HG02840 (cell line): Measurements from ENCODE around the gene SLC35D2.
"Not testable (repeated sequence)": the region's sequence is repeated elsewhere in the genome, so short reads cannot be mapped to it uniquely, and the experiment has no call there.

Experiments used
- ATAC-seq: cut with Tn5 transposase; IDR thresholded peaks from one replicate; pipeline ENCODE4 v1.9.1; 2021; ENCODE audit warnings: mild to moderate bottlenecking, moderate library complexity, moderate number of reproducible peaks; ENCODE audit not compliant: unreplicated experiment, low FRiP score

SLC35D2 gene

DNA sequence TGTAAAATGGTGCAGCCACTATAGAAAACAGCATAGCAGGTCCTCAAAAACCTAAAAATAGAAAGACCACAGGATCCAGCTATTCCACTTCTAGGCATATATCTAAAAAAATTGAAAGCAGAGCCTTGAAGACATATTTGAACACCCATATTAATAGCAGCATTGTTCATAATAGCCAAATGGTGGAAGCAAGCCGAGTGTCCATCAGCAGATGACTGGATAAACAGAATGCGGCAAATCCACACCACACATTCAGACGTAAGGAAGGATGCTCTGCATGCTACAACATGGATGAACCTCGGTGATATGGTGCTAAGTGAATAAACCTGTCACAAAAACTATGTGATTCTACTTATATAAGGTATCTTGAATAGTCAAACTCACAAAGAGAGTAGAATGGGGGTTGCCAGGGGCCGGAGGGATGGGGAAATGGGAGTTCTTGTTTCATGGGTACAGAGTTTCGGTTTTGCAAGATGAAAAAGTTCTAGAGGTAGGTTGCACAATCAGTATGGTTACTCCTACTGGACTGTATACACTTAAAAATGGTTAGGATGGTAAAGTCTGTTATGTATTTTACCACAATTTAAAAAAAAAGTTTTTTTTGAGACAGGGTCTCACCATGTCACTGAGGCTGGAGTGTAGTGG, 64.5 kb downstream of the SLC35D2 start:
- ATAC-seq: no peak

DNA sequence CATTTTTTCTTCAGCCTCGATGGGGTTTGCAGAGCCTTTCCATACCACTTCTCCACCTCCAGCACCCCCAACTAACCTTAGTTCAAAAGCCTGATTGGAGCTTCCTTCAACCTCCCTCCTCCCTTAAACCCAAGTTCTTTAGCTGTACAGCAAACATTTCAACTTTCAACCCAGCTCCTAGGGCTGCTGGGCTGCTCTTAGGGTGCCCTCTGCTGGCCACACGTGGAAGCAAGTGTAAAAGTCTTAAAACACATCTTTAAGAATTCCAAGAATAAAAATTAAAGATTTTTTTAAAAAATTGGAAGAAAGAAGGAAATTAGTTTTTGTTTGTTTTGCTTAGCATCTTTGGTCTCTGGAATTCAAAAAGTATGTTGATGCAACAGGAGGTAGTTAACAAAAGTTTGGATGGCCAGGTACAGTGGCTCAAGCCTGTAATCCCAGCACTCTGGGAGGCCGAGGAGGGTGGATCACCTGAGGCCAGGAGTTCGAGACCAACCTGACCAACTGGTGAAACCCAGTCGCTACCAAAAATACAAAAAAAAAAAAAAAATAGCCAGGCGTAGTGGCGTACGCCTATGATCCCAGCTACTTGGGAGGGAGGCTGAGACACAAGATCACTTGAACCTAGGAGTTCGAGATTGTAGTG, 66.1 kb downstream of the SLC35D2 start:
- ATAC-seq: no peak

DNA sequence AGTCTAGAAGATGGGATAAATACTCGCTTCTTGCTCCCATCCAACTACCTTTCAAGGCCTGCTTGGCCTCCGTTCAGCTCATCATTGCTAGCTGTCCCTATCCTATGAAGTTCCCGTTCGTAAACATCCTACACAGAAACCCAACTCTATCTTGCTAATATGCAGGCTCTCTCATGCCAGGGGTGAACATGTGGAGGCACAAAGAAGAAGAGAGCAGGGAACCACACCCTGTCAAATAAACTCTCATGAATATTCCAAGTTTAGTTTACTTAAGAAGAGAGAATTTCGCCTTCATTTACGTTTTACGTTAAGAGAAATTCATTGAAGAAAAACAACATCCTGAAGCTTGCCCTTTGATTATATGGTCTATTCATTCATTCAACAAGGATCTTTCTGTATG, 73.7 kb downstream of the SLC35D2 start:
- no peak for ATAC-seq

DNA sequence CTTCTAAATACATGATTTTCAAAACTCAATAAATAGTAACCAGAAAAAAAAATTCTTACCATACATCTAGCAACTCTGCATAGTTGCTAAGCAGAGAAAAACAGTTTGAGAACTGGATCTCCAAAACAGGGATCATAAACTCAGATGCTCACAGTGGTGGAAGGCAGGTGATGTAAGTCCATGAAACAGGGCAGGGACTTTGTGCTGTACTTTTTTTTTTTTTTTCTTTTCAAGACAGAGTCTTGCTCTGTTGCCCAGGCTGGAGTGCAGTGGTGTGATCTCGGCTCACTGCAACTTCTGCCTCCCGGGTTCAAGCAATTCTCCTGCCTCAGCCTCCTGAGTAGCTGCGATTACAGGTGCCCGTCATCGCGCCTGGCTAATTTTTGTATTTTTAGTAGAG, 76.6 kb downstream of the SLC35D2 start:
- ATAC-seq: not testable (repeated sequence)

DNA sequence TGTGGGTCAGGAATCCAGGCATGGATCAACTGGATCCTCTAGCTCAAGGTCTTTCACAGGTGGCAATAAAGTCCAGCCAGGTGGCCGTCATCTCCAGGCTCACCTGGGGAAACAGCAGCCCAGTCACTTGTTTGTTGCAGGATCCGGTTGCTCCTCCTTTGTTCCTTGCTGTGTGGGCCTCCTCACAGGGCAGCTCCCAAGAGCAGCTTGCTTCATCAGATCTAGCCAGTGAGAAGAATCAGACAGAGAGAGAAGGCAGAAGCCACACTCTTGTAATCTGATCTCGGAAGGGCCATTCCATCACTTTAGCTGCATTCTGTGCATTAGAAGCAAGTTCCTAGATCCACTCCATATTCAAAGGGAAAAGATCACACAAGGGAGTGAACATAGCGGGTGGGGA, 78.3 kb downstream of the SLC35D2 start:
- no peak for ATAC-seq

DNA sequence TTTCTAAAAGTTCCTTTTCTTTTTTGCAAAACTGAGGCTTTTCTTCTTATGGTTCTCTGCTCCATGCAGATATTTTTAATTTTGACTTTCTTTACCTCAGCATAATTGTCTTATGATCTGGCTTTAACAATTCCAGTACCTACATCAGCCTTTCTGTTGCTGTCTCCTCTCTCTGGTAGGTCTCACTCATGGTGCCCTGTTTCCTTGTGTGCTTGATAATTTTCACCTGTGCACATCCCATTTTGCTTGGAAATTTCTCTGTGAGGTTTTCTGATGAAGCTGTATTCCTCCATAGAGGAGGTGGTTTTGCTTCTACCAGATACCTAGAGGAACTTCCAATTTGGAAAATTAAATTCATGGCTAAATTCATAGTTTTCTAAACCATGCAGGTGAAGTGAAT, 79.3 kb downstream of the SLC35D2 start:
- ATAC-seq: no peak

DNA sequence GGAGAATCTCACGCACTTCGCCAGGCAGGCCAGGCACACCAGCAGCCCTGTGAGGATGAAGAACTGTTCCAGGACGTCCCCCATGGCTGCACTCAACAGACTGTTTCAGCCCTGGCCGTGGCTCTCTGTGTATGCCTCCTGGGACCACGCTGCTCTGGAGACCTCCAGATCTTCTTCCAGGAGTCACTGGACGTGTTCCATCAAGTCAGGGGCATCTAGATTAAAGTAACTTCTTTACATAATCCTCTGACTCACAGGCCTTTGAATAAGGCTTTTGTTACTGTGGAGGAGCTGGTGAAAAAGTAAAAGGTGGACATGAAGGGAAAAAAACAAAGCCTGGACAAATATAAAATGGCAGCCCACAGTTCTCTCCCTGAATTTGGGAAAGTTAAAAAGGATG, 81.5 kb downstream of the SLC35D2 start, which contains the start of gene HSD17B3:
TSS of gene HSD17B3 (minus strand) at position 156 of the 400 bp plus-strand sequence. CDS start at position 84, 72 bp downstream.
- ATAC-seq: no peak

DNA sequence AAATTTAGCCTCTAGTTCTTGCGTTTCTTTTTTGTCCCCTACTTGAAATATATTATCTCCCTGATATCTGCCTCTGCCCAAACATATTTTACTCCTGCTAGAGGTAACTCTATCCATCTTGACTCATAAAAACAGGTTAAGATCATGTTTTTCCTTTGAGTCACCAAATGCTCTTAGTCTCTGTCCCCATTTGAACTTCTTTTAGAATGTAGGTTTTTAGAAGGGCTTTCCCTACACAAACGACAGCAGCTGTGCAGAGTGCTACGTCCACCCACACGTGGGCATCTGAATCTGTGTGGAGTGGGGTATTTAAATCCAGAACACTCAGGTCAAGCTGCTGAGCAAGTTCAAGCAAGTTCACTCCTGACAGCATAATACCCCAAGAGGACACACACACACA, 83.7 kb downstream of the SLC35D2 start:
- ATAC-seq: no peak

DNA sequence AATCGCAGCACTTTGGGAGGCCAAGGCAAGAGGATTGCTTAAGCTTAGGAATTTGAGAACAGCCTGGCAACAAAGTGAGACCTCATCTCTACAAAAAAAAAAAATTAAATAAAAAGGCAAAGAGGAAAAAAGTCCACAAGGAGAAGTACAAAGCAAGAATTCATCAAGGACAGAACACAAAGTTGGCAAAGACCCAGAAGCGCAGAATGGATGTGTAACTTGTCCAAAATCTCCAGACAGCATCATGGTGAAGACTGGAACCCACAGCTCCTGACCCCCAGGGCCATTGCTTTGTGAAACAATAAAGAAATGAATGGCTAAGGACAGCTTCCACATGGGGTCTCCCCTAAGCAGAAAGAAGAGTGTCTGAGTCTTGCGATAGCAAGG, 89.4 kb downstream of the SLC35D2 start:
- no peak for ATAC-seq

DNA sequence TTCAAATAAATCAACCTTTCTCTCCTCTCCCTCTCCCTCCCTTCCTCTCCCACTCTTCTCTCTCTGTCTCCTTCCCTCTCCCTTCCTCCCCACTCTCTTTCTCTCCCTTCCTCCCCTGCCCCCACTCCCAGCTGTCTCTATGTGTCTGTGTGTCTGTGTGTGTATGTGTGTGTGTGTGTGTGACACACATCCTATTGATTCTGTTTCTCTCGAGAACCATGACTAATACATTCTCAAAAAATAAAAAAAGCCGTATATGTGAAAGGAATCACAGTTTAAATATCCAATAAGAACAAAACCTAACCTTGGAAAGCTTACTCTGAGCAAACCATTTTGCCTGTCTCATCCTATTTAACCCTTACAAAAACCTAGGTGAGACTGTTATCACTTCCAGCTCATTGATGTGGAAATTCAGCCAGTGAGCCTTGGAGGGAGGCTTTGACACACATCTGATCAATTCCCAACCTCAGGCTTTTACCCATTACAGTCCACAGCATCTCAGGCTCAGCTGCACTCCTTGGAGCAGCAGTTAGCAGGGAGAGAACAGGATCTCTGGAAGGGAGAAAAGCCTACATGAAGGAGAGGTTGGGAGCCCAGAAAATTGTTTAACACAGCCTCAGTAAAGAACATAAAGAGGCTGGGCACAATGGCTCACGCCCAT, 89.9 kb downstream of the SLC35D2 start:
- ATAC-seq: no peak

DNA sequence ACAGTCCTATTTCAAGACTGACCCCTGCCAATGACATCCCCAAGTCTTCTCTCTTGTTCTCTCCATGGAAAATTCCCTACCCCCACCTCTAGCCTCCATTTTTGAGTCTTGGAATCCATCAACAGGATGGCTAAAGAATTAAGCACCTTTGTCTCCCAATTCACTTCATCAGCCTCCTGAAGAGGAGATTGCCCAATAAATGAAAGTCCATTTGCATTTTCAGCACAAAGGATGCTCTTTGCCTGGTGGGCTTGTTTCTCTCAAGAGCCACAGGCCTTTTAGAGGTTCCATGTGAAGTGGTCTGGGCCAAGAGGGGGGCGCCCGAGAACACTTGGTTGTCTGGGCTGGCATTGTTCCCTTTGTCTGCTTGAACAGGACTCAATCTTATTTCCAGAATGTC, 94.1 kb downstream of the SLC35D2 start:
- no peak for ATAC-seq

DNA sequence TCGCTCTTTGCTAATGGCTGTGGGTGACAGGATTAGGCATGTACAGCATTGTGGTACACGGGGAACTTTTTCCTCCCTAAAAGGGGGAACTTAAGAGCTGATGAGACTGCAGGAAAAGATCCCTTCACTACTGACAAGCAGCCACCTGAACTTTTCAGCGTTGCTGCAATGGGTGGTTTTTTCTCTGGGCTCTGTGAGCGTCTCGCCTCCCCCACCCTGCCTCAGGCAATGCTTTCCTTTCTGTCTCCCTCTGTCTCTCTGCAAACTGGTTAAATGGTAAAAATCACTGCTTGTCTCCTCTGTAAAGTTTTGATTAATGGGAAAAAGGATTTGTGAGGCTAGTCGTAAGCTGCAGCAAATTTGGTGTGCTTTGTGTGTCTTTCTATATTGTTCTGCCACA, 101.9 kb downstream of the SLC35D2 start:
- no peak for ATAC-seq

DNA sequence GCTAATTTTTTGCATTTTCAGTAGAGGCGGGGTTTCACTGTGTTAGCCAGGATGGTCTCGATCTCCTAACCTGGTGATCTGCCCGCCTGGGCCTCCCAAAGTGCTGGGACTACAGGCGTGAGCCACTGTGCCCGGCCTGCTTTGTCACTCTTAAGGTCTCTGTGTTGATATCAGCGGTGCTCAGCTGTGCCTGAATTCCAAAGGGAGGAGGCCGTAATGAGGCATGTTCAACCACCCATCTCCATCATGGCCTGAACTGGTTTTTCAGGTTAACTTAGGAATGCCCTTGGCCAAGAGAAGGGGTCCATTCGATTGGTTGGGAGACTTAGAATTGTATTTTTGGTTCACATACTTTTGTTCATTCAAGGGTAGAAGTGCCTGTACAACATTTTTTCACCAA, 103.6 kb downstream of the SLC35D2 start:
- ATAC-seq: no peak

DNA sequence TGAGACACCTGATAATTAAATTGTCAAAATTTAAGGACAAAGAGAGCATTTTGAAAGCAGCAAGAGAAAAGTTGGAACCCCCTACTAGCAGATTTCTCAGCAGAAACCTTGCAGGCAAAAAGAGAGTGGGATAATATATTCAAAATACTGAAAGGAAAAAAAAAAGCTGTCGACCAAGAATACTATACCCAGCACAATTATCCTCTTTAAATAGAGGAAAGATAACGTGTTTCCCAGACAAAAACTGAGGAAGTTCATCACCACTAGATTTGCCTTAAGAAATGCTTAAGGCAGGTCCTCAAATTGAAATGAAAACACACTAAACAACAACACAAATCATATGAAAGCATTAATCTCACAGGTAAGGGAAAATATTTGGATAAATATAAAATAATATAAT, 108.6 kb downstream of the SLC35D2 start:
- no peak for ATAC-seq
